Lower leg skin (tissue), 3 donors: ENCODE data around the gene ANAPC10.
"Not testable (repeated sequence)": the region's sequence is repeated elsewhere in the genome, so short reads cannot be mapped to it uniquely, and the experiment has no call there.

Experiments
- POLR2A ChIP-seq, 2 donors: fragments of 450-650 bp; IDR thresholded peaks; one replicate each; pipeline ENCODE4 v1.6.1; 2016 to 2017; ENCODE audit warnings: antibody characterized with exemption in 2 of 2, mild to moderate bottlenecking in 1 of 2, moderate library complexity in 1 of 2
- TF ChIP-seq, protein P1 (sequence below), 3 donors: fragments of 450-650 bp; IDR thresholded peaks; one replicate each; pipeline ENCODE4 v1.5.1; 2016; ENCODE audit warnings: antibody characterized with exemption in 3 of 3, mild to moderate bottlenecking in 3 of 3, moderate library complexity in 2 of 3

GRCh38 chr4:145136219-145136618, 38.2 kb upstream of the ANAPC10 start:
- TF ChIP-seq, protein P1, sequence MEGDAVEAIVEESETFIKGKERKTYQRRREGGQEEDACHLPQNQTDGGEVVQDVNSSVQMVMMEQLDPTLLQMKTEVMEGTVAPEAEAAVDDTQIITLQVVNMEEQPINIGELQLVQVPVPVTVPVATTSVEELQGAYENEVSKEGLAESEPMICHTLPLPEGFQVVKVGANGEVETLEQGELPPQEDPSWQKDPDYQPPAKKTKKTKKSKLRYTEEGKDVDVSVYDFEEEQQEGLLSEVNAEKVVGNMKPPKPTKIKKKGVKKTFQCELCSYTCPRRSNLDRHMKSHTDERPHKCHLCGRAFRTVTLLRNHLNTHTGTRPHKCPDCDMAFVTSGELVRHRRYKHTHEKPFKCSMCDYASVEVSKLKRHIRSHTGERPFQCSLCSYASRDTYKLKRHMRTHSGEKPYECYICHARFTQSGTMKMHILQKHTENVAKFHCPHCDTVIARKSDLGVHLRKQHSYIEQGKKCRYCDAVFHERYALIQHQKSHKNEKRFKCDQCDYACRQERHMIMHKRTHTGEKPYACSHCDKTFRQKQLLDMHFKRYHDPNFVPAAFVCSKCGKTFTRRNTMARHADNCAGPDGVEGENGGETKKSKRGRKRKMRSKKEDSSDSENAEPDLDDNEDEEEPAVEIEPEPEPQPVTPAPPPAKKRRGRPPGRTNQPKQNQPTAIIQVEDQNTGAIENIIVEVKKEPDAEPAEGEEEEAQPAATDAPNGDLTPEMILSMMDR (IDR thresholded peaks at IDR 0.05): not testable (repeated sequence)
- TF ChIP-seq POLR2A (IDR thresholded peaks at IDR 0.05): not testable (repeated sequence)
